HG03571 (cell line): ENCODE measurements around the gene TRIM49B.
"Not testable (repeated sequence)": the region's sequence is repeated elsewhere in the genome, so short reads cannot be mapped to it uniquely, and the experiment has no call there.

Experiments
- ATAC-seq: cut with Tn5 transposase; IDR thresholded peaks from one replicate; pipeline ENCODE4 v1.9.1; 2021; ENCODE audit not compliant: unreplicated experiment

TRIM49B gene

GRCh38 chr11:49028523-49028922 is at the start of gene TRIM49B:
Gene TRIM49B (plus strand): TSS chr11:49028823. CDS start chr11:49031600, 2,777 bp downstream.
- ATAC-seq, result not testable (repeated sequence)

- not testable (repeated sequence) for ATAC-seq
Observed at GRCh38 chr11:48983785-48984184, 44.8 kb upstream of the TRIM49B start, which contains the start of gene TRIM51G. Gene TRIM51G (minus strand): TSS chr11:48983885. CDS start chr11:48981695, 2,190 bp downstream.

GRCh38 chr11:49048229-49048628 is 19.6 kb downstream of the TRIM49B start:
- ATAC-seq, result not testable (repeated sequence)

GRCh38 chr11:49049821-49050220 is 21.2 kb downstream of the TRIM49B start:
- not testable (repeated sequence) for ATAC-seq

GRCh38 chr11:49059012-49059411 is 30.4 kb downstream of the TRIM49B start, which contains the start of gene TRIM64C:
Gene TRIM64C (minus strand): TSS chr11:49059112. CDS start chr11:49059112, 0 bp downstream.
- ATAC-seq, result not testable (repeated sequence)

- not testable (repeated sequence) for ATAC-seq
Observed at GRCh38 chr11:49069897-49070296, 41.3 kb downstream of the TRIM49B start.
